Frontal cortex (tissue), 4 donors: ENCODE data around the gene NKX1-1. TPM values are rescaled to one million over a fixed set of nuclear protein-coding genes. Genes with fewer than 3 reads are reported as not detected.

Source experiments
- DNase-seq, 2 donors: peaks; one replicate each; pipeline ENCODE4 v3.0.0; 2012; ENCODE audit warnings: low spot score in 2 of 2
- FAIRE-seq: peaks from 2 replicates; lab custom pipeline; 2012; peaks lifted over from hg19 to GRCh38; lab: Jason Lieb, UNC
- total RNA-seq: library from RNA; depleted of rRNA; stranded (reverse); fragments of >200 nt; gene quantifications from one replicate; pipeline ENCODE4 v1.2.3, GENCODE V29; 2014
- donor health status: control.
- donor health status: control.
- donor health status: control.

NKX1-1 gene
- total RNA-seq, 1 donor from 2014 or later: not detected

- peak in 1 of 2 donors; percentile 25 for DNase-seq
- FAIRE-seq: no peak
Observed at GRCh38 chr4:1406981-1407656, 877 bp upstream of the NKX1-1 start.

GRCh38 chr4:1405636-1406393 is 427 bp downstream of the NKX1-1 start:
- DNase-seq: peak in 1 of 2 donors; percentile 35
- no peak for FAIRE-seq

GRCh38 chr4:1405254-1405635 is 997 bp downstream of the NKX1-1 start:
- DNase-seq (peak in 1 of 2 donors; percentile 29), FAIRE-seq (no peak)

GRCh38 chr4:1404573-1405253 is 1.5 kb downstream of the NKX1-1 start:
- peak in 1 of 2 donors; percentile 42 for DNase-seq
- FAIRE-seq: no peak

GRCh38 chr4:1403591-1404572 is 2.4 kb downstream of the NKX1-1 start:
- no peak for FAIRE-seq
- DNase-seq: peak in 1 of 2 donors; percentile 51

- FAIRE-seq (no peak), DNase-seq (no peak)
Observed at GRCh38 chr4:1403177-1403583, 3.1 kb downstream of the NKX1-1 start.

- DNase-seq: peak in 1 of 2 donors; percentile 41
- no peak for FAIRE-seq
Observed at GRCh38 chr4:1402516-1403091, 3.6 kb downstream of the NKX1-1 start.

GRCh38 chr4:1402021-1402515 is 4.2 kb downstream of the NKX1-1 start:
- peak in 1 of 2 donors; percentile 34 for DNase-seq
- FAIRE-seq: no peak

- FAIRE-seq (no peak), DNase-seq (peak in 1 of 2 donors; percentile 32)
Observed at GRCh38 chr4:1401409-1402020, 4.7 kb downstream of the NKX1-1 start.

GRCh38 chr4:1400831-1401408 is 5.3 kb downstream of the NKX1-1 start:
- no peak for DNase-seq
- FAIRE-seq: no peak

GRCh38 chr4:1400191-1400805 is 5.9 kb downstream of the NKX1-1 start:
- no peak for FAIRE-seq
- DNase-seq: no peak

- FAIRE-seq (no peak), DNase-seq (no peak)
Observed at GRCh38 chr4:1399508-1400190, 6.6 kb downstream of the NKX1-1 start.

- no peak for DNase-seq
- no peak for FAIRE-seq
Observed at GRCh38 chr4:1398681-1399507, 7.3 kb downstream of the NKX1-1 start.

- DNase-seq (no peak), FAIRE-seq (no peak)
Observed at GRCh38 chr4:1396806-1397455, 9.3 kb downstream of the NKX1-1 start.

GRCh38 chr4:1395941-1396805 is 10.1 kb downstream of the NKX1-1 start:
- FAIRE-seq: no peak
- no peak for DNase-seq
